NCI-H1048 (cell line): ENCODE measurements around the gene CCDC34.
"Not testable (repeated sequence)": the region's sequence is repeated elsewhere in the genome, so short reads cannot be mapped to it uniquely, and the experiment has no call there.

Experiments
- DNase-seq: peaks from one replicate; lab custom pipeline; 2025; lab: John Stamatoyannopoulos, UW

The CCDC34 gene

DNA sequence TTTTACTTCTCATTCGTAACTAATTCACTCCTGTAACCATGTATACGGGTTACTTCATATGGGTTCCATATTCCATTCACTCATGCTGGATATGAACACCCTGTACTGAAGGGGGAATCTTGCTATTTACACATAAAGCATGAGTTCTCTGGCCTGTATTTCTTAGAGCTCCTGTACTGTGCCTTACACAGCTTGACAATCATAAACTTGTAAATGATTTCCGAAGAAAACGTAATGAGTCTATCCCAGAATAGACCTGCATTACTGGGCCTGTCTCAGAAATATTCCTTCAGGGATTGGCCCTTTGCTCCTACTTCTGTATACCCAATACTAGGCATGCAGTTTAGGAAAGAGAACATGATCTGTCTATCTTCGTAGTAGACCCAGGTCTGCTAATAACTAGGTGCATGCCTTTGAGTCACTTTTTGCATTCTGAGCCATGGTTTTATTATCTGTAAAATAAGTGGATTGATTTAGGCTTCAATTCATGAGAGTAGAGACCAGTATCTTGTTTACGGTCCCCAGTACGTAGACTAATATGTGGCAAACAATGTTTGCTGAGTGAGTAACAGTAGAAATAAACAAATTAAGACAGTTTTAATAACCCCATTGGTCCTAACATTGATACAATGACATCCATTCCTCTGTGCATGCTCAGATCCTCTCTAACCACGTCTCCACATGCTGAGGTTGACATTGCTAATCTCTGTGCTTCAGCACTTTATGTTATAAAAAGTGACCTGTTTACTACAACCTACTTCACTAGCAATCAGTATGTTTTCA lies 1.2 kb downstream of the CCDC34 start:
- no peak for DNase-seq

DNA sequence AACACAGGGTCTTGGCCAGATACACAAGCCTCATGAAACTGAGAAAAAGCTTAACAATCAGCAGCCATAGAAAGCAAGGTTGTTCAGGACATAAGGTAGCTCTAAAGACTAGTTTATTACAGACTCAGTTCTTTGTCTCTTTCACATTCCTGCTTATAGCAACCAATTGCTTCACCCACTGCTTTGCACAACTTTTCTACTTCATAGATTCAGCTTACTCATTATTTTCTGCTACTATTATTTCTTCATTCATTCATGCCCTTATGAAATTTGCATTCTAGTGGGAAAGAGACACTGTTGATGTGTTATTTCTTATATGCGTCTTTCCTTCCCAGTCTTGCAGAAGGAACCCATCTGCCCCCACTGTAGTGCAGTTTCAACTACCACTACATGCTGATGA lies 4.7 kb downstream of the CCDC34 start:
- no peak for DNase-seq

DNA sequence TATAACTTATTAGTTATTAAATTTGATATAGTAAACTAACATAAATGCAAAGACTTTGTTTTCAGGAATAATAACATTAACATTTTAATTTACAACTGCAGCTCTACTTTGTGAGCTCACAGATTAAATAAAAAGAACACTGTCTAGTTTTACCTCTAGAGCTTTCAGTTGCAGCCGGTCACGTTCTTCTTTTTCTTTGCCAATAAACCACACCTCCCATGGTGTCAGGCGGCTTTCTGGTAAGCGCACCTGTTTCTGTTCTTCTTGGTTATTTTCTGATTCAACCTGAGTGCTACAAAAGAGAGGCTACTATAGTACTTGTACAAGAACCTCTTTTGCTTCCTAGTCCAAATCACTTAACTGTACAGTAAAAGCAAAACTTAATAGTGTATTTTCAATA lies 5.8 kb downstream of the CCDC34 start:
- DNase-seq = no peak

DNA sequence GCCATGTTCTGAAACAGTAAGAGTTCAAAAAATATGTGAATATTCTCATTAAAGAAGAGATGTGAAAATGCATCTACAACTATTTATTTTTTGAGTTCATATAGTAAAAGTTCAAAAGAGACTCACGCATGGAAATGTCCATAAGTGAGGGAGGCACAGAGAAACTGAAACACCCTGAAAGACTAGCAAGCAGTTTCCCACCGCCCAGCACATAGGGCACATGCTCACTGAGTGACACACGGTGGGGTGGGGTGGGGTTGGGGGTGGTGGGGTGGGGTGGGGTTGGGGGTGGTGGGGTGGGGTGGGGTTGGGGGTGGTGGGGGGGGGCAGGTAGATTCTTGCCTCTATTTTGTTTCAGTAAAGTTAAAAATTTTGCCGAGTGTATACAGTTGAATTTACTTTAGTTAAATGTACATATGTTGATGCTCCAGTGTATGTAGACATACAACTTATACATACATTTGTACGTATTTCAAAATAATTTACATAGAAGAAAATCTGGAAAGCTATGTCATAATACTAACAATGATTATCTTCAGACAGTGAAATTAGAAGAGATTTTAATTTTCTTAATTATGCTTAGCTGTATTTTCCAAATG lies 6.3 kb downstream of the CCDC34 start:
- no peak for DNase-seq

DNA sequence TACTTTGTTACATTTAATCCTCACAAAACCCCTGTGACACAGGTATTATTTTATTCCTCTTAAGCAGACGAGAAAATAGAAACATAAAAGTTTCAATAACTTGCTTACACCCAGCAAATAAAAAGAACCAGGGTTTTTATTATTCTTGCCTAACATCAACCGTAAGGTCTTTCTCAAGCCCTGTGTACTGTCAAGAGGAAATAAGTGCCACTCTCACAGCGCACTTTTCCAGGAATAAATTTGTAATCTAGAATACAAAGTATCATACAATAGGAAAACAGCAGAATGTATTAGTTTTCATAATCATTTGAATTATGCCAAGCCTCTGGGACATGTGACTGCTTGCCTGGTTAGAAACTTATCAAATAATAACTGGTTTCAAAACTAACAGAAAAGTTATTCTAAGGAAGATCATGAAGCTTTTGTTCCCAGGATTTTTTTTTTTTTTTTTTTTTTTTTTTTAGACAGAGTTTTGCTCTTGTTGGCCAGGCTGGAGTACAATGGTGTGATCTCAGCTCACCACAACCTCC lies 7.4 kb downstream of the CCDC34 start:
- no peak for DNase-seq

DNA sequence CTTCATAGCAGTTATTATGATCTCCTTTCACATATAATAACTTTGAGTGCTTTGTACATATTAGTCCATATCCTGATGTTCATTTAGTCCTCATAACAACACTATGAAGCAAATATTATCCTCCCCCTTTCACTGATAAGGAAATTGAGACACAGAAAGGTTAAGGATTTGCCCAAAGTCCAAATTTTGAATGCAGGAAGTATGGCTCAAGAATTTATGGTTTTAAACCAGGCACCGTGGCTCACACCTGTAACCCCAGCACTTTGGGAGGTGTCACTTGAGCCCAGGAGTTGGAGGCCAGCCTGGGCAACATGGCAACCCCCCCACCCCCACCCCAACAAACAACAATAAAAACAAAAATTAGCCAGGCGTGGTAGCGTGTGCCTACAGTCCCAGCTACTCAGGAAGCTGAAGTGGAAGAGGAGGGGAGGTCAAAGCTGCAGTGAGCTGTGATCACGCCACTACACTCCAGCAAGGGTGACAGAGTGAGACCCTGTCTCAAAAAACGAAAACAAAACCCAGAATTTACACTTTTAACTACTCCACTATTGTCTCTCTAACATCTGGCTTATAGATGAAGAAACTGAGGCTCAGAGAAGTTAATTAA lies 8.6 kb downstream of the CCDC34 start:
- no peak for DNase-seq

DNA sequence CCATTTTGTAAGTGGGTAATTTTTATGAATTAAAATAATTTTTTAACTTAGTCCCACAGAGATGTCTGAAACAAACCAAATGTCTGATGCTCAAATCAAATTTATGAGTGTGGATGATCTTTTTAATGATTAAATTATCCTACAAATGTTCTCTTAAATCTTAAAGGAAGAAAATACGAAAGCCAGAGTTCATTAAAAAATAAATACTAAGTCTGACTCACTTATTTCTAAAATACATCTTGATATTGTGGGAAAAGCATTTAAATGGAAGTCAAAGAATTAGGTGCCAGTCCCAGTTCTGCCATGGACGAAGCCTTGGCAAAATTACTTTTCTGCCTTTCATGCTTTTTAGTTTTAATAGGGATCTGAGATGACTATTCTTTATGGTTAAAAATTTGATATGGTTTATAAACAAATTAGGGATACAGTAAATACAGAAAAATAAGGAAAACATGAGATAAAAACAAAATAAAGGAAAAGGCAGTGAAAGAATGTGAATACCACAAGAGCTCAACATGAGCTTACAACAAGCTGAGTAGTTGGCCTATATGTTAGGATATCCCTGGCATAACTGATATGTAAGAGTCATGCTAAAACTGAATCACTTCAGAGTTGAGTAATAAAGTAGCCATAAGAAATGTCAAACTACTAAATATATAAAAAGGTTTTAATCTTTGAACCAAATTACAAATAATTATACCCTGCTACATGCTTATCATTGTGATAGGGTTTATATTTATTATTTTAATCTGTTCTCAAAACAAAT lies 9.2 kb downstream of the CCDC34 start:
- DNase-seq = no peak

DNA sequence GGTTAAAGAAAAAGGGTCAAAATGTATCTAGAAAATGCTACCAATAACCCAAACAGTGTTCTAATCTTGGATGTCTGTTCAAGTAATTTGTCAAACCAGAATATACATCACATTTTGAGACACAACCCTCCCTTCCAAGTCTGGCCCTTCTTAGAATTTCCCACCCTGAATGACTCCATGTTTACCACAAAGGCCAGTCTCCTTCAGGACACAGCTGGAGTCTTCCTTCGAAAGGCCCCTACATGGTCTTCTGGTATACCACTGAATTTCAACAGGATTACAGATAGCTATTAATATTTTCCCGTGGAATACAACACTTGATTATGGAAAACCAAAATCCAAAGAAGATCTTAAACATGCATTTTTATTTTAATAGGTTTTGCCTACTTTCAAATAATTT lies 10.2 kb downstream of the CCDC34 start:
- no peak for DNase-seq

DNA sequence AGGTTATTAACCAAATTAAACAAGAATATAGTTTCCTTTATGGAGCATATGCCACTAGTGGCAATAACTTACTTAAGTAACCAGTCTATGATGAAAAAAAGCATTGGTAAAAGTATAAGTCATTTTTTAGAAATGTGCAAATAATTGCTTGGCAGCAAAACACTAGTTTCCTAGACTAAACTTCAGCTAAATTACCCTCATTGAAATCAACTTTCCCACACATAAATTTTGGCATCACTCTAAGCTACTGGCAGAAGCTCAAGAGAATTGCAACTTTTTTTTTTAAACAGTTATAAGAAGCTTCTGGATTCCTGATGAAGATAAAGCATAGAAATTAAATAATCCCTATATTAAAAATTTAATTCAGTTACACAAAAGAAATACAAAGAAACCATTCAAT lies 12.5 kb downstream of the CCDC34 start:
- DNase-seq = no peak

DNA sequence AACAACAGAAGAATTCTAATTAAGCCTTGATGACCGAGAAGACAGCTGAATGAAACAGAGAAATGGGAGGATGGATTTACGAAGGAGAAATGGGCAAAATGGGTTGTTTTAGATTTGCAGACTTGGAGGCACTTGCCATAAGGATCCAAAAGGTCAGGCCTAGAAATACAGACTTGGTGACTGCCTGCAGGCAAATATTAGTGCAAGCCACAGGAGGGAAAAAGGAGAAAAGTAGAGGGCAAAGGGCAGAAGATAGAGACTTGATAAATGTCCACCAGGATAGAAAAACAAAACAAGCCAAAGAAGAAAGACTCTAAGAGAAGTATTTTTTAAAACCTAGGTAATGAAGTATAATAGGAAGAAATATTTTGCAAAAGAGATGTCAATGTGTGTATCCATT lies 13.1 kb downstream of the CCDC34 start:
- DNase-seq = no peak

DNA sequence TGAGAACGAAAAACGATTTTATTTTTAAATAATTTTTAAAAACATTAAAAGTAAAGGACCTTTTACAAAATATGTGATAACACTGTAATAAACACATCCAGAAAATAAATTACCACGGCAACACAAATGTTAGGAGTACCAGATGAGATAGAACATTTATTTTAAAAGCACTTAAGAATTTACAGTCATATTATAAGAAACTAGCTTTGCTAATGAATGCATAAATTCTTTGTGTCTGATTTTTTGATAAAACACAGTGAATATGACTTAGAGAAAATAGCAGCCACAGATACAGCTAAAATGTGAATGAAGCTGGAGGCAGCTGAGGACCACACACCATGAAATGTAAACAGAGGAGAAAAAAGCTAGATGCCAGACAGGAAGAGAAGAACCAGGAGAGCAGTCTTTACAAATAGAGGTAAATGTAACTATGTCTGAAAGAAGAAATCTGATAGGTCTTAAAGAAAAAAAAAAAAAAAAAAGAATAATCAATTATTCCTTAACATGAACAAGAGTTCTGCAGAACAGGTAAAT lies 14.6 kb downstream of the CCDC34 start:
- no peak for DNase-seq

DNA sequence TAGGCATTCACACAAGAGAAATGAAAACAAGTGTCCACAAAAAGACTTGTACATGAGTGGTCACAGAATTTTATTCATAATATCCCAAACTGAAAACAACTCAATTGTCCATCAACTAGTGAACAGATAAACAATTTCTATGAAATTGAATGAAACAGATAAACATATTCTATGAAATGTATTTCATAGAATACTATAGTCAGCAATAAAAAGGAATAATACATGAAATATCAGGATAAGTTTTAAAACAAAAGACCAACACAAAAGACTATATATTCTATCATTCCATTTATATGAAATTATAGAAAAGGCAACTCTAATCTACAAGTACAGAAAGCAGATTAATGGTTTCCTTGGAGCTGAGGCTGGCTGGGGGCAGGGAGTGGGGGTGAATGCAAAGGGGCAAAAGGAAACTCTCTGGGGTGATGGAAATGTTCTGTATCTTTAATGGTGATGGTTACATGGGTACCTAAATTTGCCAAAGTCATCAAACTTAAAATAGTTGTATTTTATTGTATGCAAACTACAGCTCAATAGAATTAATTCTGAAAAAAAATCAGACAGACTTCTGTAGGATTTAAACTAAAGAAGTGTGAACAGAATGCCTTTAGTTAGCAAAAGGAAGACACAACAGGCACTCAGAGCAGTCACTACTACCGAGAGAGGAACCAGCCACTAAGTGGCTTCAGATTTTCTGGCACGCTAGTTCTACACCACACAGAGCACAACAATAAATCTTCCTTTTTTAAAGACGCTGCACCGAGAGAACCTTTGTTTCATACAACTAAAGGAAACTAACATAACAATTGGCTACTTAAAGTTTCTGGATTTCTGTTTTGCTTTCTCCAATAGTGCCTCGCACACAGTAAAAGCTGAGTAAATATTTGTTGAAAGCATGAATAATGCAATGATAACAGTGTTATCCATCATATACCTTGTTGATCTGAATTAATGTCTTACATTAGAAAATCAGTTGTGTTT lies 15.4 kb downstream of the CCDC34 start:
- no peak for DNase-seq

DNA sequence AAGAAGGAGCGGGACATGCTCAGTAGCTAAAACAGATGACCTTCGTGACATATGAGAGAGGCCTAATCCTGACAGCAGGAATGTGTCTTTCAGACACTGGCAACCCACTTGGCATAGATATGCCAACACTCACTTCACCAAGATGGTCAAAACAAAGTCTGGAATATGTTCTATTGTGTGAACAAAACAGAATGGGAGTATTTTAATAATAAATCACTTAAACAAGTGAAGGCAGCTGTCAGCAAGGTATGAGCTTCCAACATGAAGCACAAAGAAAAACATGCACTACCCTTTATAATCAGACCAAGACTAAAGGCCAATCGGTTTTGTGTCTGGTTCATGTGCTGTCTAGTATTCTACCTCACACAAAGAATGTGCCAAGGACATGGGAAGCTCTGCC lies 23.1 kb downstream of the CCDC34 start:
- DNase-seq = no peak

DNA sequence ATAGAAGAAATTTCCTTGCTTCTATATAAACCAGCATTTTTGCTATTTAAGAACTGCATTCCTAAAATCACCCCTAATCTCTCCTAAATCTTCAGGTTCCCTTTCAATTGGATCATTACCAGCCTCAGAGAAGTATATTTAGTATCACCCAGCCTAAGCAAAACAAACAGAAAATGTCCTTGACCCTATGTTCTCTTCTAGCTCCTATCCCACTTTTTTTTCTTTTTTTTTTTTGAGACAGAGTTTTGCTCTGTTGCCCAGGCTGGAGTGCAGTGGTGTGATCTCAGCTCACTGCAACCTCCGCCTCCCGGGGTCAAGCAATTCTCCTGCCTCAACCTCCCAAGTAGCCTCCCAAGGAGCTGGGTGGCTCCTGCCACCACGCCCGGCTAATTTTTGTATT lies 28.3 kb downstream of the CCDC34 start:
- DNase-seq = not testable (repeated sequence)

DNA sequence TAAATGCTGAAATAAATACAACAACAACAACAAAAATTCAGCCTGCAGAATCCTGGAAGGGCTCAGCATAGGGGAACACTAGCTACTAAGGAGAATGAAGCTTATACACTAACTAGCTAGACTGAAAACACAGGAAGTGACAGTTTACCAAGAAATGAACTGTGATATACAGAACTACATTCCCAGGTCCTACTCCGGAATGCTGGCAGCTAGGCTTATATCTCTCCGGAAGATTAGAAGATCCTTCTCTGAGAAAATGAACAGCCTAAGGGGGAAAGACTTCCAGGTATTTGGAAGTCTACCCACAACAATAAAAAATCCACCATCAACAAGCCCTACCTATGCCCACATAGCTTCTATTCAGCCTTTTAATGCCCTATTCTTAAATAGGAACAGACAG lies 31.0 kb downstream of the CCDC34 start:
- DNase-seq = no peak

DNA sequence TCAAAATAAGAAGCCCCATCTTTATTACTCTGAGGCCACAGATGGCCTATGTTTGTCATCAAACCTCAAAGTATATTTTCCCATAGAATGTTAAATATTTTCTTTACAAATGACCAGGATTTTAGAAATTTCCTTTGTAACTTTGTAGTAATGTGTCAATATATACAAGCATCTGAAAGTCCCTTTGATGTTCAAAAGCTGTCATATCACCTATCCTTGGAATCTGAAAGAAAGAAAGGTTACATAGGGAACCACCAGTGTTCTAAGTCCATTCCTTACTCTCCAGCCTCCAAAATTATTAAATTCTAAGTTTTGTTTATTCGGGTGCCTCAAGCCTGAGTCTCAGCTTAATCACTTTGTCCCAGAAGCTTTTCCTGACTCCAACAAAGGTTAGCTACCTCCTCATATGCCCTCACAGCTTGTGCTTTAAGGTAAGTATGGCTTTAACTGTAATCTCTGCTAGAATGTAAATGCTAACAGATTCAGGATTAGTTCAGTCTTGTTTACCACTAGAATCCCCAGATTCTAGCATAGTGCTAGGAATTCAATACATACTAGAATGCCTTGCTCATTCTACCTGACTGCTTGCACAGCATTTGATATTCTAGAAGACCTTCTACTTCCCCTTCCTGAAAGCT lies 32.3 kb downstream of the CCDC34 start:
- DNase-seq = no peak

DNA sequence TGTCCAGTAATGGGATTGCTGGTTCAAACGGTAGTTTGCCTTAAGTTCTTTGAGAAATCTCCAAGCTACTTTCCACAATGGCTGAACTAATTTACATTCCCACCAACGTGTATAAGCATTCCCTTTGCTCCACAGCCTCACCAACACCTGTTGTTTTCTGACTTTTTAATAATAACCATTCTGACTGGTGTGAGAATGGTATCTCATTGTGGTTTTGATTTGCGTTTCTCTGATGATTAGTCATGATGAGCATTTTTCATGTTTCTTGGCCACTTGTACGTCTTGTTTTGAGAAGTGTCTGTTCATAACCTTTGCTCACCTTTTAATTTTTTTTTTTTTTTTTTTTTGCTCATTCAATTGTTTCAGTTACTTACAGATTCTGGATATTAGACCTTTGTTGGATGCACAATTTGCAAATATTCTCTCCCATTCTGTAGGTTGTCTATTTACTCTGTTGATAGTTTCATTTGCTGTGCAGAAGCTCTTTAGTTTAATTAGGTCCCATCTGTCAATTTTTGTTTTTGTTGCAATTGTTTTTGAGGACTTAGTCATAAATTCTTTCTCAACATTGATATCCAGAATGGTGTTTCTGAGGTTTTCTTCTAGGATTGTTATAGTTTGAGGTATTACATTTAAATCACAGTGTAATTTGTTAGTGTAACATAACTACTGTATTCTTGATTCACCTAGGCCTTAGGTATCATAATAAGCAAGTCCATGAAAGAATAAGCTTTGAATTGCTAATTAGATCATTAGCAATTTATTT lies 33.0 kb downstream of the CCDC34 start:
- no peak for DNase-seq

DNA sequence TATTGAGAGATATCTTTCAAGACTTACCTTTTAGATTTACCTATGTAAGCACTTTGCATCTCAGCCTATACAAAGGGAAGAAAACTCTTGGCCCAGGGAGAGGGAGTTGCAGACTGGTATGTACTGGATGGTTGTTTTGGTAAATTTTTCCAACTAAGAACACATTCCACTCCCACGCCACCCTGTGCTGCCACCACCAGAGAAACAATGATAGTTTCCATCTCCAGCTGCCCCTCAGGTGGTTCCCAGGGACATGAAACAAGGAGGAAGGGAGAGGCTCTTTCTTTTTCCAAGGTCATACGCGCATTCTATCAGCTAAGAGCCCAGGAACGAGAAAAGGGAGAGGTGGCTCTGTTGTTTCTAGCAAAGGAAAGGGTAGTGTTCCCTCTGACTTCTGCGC lies 34.4 kb downstream of the CCDC34 start:
- DNase-seq = no peak

DNA sequence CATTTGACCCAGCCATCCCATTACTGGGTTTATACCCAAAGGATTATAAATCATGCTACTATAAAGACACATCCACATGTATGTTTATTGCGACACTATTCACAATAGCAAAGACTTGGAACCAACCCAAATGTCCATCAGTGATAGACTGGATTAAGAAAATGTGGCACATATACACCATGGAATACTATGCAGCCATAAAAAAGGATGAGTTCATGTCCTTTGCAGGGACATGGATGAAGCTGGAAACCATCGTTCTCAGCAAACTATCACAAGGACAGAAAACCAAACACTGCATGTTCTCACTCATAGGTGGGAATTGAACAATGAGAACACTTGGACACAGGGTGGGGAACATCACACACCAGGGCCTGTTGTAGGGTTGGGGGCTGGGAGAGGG lies 36.0 kb downstream of the CCDC34 start:
- not testable (repeated sequence) for DNase-seq

DNA sequence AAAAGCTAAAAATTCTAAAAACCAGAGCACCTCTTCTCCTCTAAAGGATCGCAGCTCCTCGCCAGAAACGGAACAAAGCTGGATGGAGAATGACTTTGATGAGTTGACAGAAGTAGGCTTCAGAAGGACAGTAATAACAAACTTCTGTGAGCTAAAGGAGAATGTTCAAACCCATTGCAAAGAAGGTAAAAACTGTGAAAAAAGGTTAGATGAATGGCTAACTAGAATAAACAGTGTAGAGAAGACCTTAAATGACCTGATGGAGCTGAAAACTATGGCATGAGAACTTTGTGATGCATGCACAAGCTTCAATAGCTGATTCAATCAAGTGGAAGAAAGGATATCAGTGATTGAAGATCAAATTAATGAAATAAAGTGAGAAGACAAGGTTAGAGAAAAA lies 40.8 kb downstream of the CCDC34 start:
- DNase-seq = not testable (repeated sequence)
